ENCODE data around the gene TTYH3. TPM values are rescaled to one million over a fixed set of nuclear protein-coding genes. Genes with fewer than 3 reads are reported as not detected.

Gene TTYH3
- total RNA-seq, 1 donor from 2014 or later, result 25.4 TPM

GRCh38 chr7:2622869-2623697, 8.7 kb upstream of the TTYH3 start:
- DNase-seq (no peak), ATAC-seq (ENCODE audit: low read depth) (no peak)
- H3K27me3 Mint-ChIP-seq, result peaks cover 7% of the 10 kb centered on the region
- TF ChIP-seq CTCF (IDR thresholded peaks at IDR 0.05), result no peak
- ChIA-PET POLR2A (interaction anchor here (0.5 to 0.6 kb wide), 3 partner anchors 14 to 149 kb away, joined by 3 to 10 read pairs (median 3); no protein-coding TSS in a partner anchor), CTCF (no interaction called here)
- no peaks in the 10 kb centered on the region for H3K4me1 Mint-ChIP-seq
- intact Hi-C loops (cut with micrococcal nuclease), result no loop called here
- H3K9me3 Mint-ChIP-seq, result no peaks in the 10 kb centered on the region
- H3K36me3 Mint-ChIP-seq (ENCODE audit: low read depth), result no peaks in the 10 kb centered on the region
- H3K4me3 Mint-ChIP-seq, result no peak overlapping the region
- H3K27ac Mint-ChIP-seq, result no peak overlapping the region

- DNase-seq, result no peak
- H3K9me3 Mint-ChIP-seq, result no peaks in the 10 kb centered on the region
- peaks cover 7% of the 10 kb centered on the region for H3K27me3 Mint-ChIP-seq
- intact Hi-C loops (cut with micrococcal nuclease), result no loop called here
- no peak overlapping the region for H3K4me3 Mint-ChIP-seq
- ChIA-PET CTCF (no interaction called here), POLR2A (no interaction called here)
- TF ChIP-seq CTCF (IDR thresholded peaks at IDR 0.05), result no peak
- H3K27ac Mint-ChIP-seq, result no peak overlapping the region
- ATAC-seq (ENCODE audit: low read depth), result no peak
- H3K4me1 Mint-ChIP-seq, result no peaks in the 10 kb centered on the region
- no peaks in the 10 kb centered on the region for H3K36me3 Mint-ChIP-seq (ENCODE audit: low read depth)
Measured at GRCh38 chr7:2623698-2624014, 8.1 kb upstream of the TTYH3 start.

GRCh38 chr7:2624293-2624886, 7.4 kb upstream of the TTYH3 start:
- H3K36me3 Mint-ChIP-seq (ENCODE audit: low read depth), result no peaks in the 10 kb centered on the region
- H3K27me3 Mint-ChIP-seq, result peaks cover 7% of the 10 kb centered on the region
- no peak overlapping the region for H3K4me3 Mint-ChIP-seq
- no peak overlapping the region for H3K27ac Mint-ChIP-seq
- ChIA-PET CTCF (no interaction called here), POLR2A (no interaction called here)
- DNase-seq (no peak), ATAC-seq (ENCODE audit: low read depth) (no peak)
- intact Hi-C loops (cut with micrococcal nuclease), result no loop called here
- no peak for TF ChIP-seq CTCF (IDR thresholded peaks at IDR 0.05)
- H3K4me1 Mint-ChIP-seq, result no peaks in the 10 kb centered on the region
- no peaks in the 10 kb centered on the region for H3K9me3 Mint-ChIP-seq

- Mint-ChIP-seq H3K9me3 (no peaks in the 10 kb centered on the region), H3K4me3 (no peak overlapping the region), H3K27me3 (peaks cover 7% of the 10 kb centered on the region), H3K27ac (no peak overlapping the region), H3K4me1 (peaks cover 4% of the 10 kb centered on the region), H3K36me3 (ENCODE audit: low read depth) (no peaks in the 10 kb centered on the region)
- ATAC-seq (ENCODE audit: low read depth) (no peak), DNase-seq (no peak)
- CTCF ChIA-PET, result no interaction called here
- POLR2A ChIA-PET, result no interaction called here
- intact Hi-C loops (cut with micrococcal nuclease), result no loop called here
- no peak for TF ChIP-seq CTCF (IDR thresholded peaks at IDR 0.05)
Measured at GRCh38 chr7:2626498-2627117, 5.2 kb upstream of the TTYH3 start.

Data from activated B cell treated with CpG ODN at 0.5 μM for 24 hours (primary cell).